Breast epithelium (tissue), 3 donors: ENCODE measurements around the gene FSTL1.

ENCODE experiments used
- CTCF ChIP-seq, 3 donors: fragments of 450-650 bp; IDR thresholded peaks; one replicate each; pipeline ENCODE4 v1.5.1; 2016 to 2017; ENCODE audit warnings: antibody characterized with exemption in 3 of 3, mild to moderate bottlenecking in 3 of 3, moderate library complexity in 3 of 3
- POLR2A ChIP-seq: fragments of 450-650 bp; IDR thresholded peaks from one replicate; pipeline ENCODE4 v1.6.1; 2016; ENCODE audit warnings: antibody characterized with exemption, mild to moderate bottlenecking, moderate library complexity
- POLR2AphosphoS5 ChIP-seq, 3 donors: sonication (generic); formaldehyde crosslinking; IDR thresholded peaks; one replicate each; pipeline ENCODE4 v1.6.1; 2017; ENCODE audit warnings: antibody characterized with exemption in 3 of 3

DNA sequence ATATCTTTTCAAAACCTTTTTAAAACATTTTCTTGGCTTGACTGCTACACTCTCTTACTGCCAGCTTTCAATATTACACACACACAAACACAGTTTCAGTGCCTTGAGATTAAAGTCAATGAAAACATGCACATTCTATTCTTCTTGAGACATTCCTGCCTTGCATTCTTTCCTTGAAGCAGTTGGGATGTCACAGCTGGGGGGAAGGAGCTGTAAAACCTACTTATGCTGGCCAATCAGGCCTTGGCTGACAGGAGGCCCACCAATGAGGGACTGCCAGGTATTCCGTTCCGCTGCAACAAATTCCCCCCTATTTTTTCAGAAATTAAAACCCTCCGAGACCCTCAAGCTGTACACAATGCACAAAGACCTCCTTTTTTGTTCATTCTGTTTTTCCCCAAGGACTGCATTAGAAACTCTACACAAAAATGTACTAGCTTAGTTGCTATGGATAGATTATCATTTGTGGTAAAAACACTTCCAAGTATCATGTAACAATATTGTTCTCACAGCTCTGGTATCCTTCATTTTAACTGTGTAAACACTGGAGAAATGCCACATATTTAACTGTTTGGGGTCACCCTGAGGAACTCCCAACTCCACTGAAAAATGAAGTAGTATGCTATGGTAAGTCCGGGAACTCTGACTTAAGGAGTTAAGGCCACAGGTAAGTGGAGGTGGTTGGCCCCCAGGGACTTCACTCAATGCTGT, 18.5 kb downstream of the FSTL1 start:
- TF ChIP-seq CTCF (IDR thresholded peaks at IDR 0.05) (no peak), POLR2A (no peak), POLR2AphosphoS5 (IDR thresholded peaks at IDR 0.05) (no peak)
